HepG2 (cell line): ENCODE measurements around the gene KDM2B.

Experiments used
- CTCF ChIP-seq: sonication (generic); formaldehyde crosslinking; IDR thresholded peaks from 2 replicates; pipeline ENCODE4 v1.5.0; 2020; ENCODE audit warnings: mild to moderate bottlenecking, missing genetic modification reagents, moderate library complexity
- HOMEZ ChIP-seq: IDR thresholded peaks from 2 replicates; pipeline ENCODE4 v1.6.1; 2016; ENCODE audit warnings: low read depth
- NFYB ChIP-seq: sonication (generic); formaldehyde crosslinking; IDR thresholded peaks from 2 replicates; pipeline ENCODE4 v1.4.0; 2020; ENCODE audit warnings: missing genetic modification reagents

- TF ChIP-seq NFYB (CRISPR knock-in tag) (no peak), CTCF (CRISPR knock-in tag) (no peak), HOMEZ (CRISPR knock-in tag) (no peak)
Measured at GRCh38 chr12:121575051-121575450, 5.8 kb downstream of the KDM2B start.
